NCI-H2196 treated with DMSO at 0.1 percent for 48 hours (cell line): Measurements from ENCODE around the gene IRGQ.
"Not testable (repeated sequence)": the region's sequence is repeated elsewhere in the genome, so short reads cannot be mapped to it uniquely, and the experiment has no call there.

Experiments
- DNase-seq: peaks from one replicate; lab custom pipeline; 2025; ENCODE audit not compliant: unreplicated experiment; lab: John Stamatoyannopoulos, UW

IRGQ gene

GRCh38 chr19:43574424-43575155 lies 21.3 kb downstream of the IRGQ start:
- DNase-seq = no peak

GRCh38 chr19:43572171-43572588 lies 23.8 kb downstream of the IRGQ start:
- peak; percentile 64 for DNase-seq

GRCh38 chr19:43570174-43570791 lies 25.7 kb downstream of the IRGQ start:
- DNase-seq = peak; percentile 80

GRCh38 chr19:43569657-43570056 lies 26.3 kb downstream of the IRGQ start:
- no peak for DNase-seq

GRCh38 chr19:43564800-43565199 lies 31.1 kb downstream of the IRGQ start:
- no peak for DNase-seq

- no peak for DNase-seq
Observed at GRCh38 chr19:43563816-43564457, 32.0 kb downstream of the IRGQ start.

GRCh38 chr19:43562698-43563241 lies 33.2 kb downstream of the IRGQ start:
- peak; percentile 82 for DNase-seq

GRCh38 chr19:43562226-43562697 lies 33.7 kb downstream of the IRGQ start:
- DNase-seq = no peak

- no peak for DNase-seq
Observed at GRCh38 chr19:43561139-43561970, 34.6 kb downstream of the IRGQ start.

- DNase-seq = no peak
Observed at GRCh38 chr19:43560687-43561086, 35.2 kb downstream of the IRGQ start.

- DNase-seq = peak; percentile 60
Observed at GRCh38 chr19:43555185-43555770, 40.7 kb downstream of the IRGQ start.

- no peak for DNase-seq
Observed at GRCh38 chr19:43554317-43554895, 41.5 kb downstream of the IRGQ start.

- DNase-seq = no peak
Observed at GRCh38 chr19:43553656-43554055, 42.3 kb downstream of the IRGQ start.

GRCh38 chr19:43552616-43553015 lies 43.3 kb downstream of the IRGQ start:
- DNase-seq = no peak

GRCh38 chr19:43552198-43552450 lies 43.8 kb downstream of the IRGQ start:
- no peak for DNase-seq

GRCh38 chr19:43551399-43552197 lies 44.3 kb downstream of the IRGQ start:
- DNase-seq = no peak

- no peak for DNase-seq
Observed at GRCh38 chr19:43548706-43549105, 47.2 kb downstream of the IRGQ start.

- not testable (repeated sequence) for DNase-seq
Observed at GRCh38 chr19:43547926-43548325, 48.0 kb downstream of the IRGQ start.

GRCh38 chr19:43546581-43546980 lies 49.4 kb downstream of the IRGQ start:
- DNase-seq = no peak

GRCh38 chr19:43545981-43546380 lies 50.0 kb downstream of the IRGQ start:
- no peak for DNase-seq
